GM06990 (cell line): ENCODE results near the gene RERE.

Experiments used
- DNase-seq: peaks from one replicate; pipeline ENCODE4 v3.0.0-alpha.2; 2011; ENCODE audit not compliant: insufficient read length; ENCODE audit errors: extremely low read depth
- H3K27me3 ChIP-seq: replicated peaks from 2 replicates; pipeline ENCODE4 v1.6.0; 2011; ENCODE audit warnings: low read length; ENCODE audit not compliant: control insufficient read depth, insufficient read depth
- H3K36me3 ChIP-seq: 2 replicates; pipeline ENCODE4 v1.5.1; 2011; ENCODE audit warnings: low read length; ENCODE audit not compliant: control insufficient read depth, insufficient read depth
- H3K4me3 ChIP-seq: replicated peaks from 2 replicates; pipeline ENCODE4 v1.5.1; 2011; ENCODE audit warnings: low read depth, mild to moderate bottlenecking, control low read depth, low read length
- TF ChIP-seq, protein P1 (sequence below): IDR thresholded peaks from 2 replicates; pipeline ENCODE4 v1.5.1; 2011; ENCODE audit warnings: low read length, control low read depth, mild to moderate bottlenecking, inconsistent platforms; ENCODE audit not compliant: insufficient read depth, poor library complexity, severe bottlenecking

Gene RERE

DNA sequence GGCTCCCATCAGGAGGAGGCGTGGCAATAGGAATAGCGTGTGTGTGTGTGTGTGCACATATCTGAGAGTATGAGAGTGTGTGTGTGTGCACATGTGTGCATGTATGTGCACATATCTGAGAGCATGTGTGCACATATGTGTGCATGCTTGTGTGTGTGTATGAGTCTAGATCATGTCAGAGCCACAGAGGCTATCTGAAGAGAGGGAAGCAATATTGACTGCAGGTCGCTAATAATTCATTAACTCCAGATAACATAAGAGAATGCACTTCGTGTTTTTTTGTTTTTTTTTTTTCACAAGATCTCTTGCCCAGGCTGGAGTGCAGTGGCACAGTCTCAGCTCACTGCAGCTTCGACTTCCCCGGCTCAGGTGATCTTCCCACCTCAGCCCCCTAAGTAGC, 504.2 kb downstream of the RERE start:
- H3K27me3 ChIP-seq, result peaks cover 2% of the 10 kb centered on the region
- H3K4me3 ChIP-seq, result no peak overlapping the region
- DNase-seq, result no peak
- no peaks in the 10 kb centered on the region for H3K36me3 ChIP-seq
- TF ChIP-seq, protein P1, sequence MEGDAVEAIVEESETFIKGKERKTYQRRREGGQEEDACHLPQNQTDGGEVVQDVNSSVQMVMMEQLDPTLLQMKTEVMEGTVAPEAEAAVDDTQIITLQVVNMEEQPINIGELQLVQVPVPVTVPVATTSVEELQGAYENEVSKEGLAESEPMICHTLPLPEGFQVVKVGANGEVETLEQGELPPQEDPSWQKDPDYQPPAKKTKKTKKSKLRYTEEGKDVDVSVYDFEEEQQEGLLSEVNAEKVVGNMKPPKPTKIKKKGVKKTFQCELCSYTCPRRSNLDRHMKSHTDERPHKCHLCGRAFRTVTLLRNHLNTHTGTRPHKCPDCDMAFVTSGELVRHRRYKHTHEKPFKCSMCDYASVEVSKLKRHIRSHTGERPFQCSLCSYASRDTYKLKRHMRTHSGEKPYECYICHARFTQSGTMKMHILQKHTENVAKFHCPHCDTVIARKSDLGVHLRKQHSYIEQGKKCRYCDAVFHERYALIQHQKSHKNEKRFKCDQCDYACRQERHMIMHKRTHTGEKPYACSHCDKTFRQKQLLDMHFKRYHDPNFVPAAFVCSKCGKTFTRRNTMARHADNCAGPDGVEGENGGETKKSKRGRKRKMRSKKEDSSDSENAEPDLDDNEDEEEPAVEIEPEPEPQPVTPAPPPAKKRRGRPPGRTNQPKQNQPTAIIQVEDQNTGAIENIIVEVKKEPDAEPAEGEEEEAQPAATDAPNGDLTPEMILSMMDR, result no peak

DNA sequence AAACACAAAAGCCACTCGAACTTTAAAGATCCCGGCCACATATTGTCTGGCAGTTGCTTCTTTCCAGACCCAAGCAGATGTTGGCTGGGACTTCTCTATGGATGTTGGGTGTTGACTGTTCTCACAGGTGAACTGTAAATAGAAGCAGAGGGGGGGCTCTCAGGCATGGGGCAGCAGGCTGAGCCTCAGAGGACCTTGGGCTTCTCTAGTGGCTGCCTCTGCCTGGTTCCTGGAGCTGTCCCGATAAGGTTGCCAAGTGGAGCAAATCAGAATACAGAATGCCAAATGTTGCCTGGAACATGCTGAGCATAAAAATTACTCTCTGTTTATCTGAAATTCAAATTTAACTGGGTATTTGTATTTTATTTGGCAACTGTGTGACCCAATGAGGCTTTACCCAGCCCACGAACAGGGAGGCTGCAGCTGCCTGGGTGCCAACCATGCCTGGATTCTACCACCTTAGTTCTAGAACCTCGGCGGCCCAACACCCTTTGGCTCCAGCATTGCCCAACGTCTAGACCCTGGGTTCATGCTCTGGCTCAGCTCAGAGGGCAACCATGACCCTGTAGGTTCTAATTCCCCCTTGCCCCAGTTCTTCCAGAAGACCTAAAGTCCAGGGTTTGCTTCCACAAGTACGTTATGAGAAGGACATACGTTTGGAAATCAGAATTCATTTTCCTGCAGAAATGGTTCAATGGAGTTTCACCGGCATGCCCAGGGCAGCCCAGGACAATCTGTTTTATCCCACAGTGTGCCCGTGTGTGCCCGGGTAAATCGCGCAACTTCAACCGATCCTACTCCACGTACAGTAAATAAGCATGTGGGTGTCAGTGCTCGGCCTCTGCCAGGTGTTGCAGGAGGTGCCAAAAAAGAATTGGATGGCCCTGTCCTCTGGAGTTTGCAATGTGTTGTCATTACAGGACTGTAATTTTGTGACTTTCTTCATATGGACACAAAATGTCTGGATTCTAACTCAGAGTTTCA, 504.9 kb downstream of the RERE start:
- TF ChIP-seq, protein P1, result no peak
- H3K36me3 ChIP-seq, result no peaks in the 10 kb centered on the region

DNA sequence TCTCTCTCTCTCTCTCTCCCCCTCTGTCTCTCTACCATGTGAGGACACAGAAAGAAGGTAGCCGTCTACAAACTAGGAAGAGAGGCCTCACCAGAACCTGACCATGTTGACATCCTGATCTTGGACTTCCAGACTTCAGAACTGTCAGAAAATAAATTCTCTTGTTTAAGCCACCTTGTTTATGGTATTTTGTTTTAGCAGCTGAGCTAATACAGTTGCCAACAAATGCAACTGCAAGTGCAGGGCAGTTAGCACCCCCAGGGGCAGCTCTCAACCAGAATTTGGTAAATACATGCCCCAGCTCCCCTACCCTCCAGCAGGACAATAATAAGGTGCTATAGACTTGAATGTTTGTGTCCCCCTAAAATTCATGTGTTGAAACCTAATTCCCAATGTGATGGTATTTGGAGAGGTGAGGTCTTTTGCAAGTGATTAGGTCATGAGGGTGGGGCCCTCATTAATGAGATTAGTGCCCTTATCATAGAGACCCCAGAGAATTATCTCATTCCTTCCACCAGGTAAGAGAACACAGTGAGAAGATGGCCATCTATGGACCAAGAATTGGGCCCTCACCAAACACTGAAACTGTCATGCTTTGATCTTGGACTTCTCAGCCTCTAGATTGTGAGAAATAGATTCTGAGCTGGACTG, 506.2 kb downstream of the RERE start:
- peaks cover 2% of the 10 kb centered on the region for H3K27me3 ChIP-seq
- H3K4me3 ChIP-seq, result no peak overlapping the region
- TF ChIP-seq, protein P1, result no peak
- DNase-seq, result no peak
- H3K36me3 ChIP-seq, result no peaks in the 10 kb centered on the region

More for the DNA sequence above, 504.9 kb downstream of the RERE start:
- no peak for DNase-seq
- Histone ChIP-seq H3K4me3 (no peak overlapping the region), H3K27me3 (peaks cover 2% of the 10 kb centered on the region)

DNA sequence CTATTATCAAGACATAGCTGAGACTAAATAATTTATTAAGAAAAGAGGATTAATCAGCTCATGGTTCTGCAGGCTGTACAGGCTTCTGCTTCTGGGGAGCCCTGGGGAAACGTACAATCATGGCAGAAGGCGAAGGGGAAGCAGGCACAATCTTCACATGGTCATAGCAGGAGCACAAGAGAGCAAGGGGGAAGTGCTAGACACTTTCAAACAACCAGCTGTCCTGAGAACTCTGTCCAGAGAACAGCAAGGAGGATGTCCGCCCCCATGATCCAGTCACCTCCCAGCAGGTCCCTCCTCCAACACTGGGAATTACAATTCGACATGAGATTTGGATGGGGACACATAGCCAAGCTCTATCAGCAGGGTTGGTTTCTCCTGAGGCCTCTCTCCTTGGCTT, 509.8 kb downstream of the RERE start:
- H3K4me3 ChIP-seq, result no peak overlapping the region
- TF ChIP-seq, protein P1, result no peak
- no peaks in the 10 kb centered on the region for H3K36me3 ChIP-seq
- no peak for DNase-seq
- no peaks in the 10 kb centered on the region for H3K27me3 ChIP-seq

DNA sequence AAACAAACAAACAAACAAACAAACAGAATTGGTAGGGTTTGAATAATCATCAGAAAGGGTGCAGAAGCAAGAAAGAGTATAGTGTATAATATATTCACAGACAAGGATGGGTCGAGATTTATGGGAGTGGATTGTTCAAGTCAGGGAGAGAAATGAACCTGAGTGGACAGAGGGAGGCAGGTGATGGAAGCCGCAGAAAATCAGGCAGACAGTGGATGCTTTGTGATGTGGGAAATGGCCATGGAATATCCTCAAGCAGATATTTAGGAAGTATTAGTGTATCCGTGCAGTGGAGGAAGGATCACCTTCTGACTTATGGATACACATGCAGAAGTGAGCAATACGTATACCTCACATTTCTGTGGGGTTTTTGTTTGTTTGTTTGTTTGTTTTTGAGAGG, 513.6 kb downstream of the RERE start:
- TF ChIP-seq, protein P1, result no peak
- no peak overlapping the region for H3K4me3 ChIP-seq
- no peaks in the 10 kb centered on the region for H3K27me3 ChIP-seq
- no peaks in the 10 kb centered on the region for H3K36me3 ChIP-seq
- no peak for DNase-seq
